Right lobe of liver (tissue), 6 donors: Measurements from ENCODE around the gene CDKL1. TPM values are rescaled to one million over a fixed set of nuclear protein-coding genes. Genes with fewer than 3 reads are reported as not detected.

Experiments used
- ATAC-seq, 4 donors: fragments of 200-7000 bp; cut with Tn5 transposase; one replicate each; pipeline ENCODE4 v1.9.1; 2020; ENCODE audit warnings: mild to moderate bottlenecking in 4 of 4, moderate library complexity in 4 of 4
- DNase-seq, 3 donors: peaks; one replicate each; pipeline ENCODE4 v3.0.0-alpha.2; 2020
- H3K27ac ChIP-seq, 3 donors: fragments of 200-600 bp; one replicate each; pipeline ENCODE4 v1.8.0; 2022
- H3K27me3 ChIP-seq, 2 donors: fragments of 200-600 bp; one replicate each; pipeline ENCODE4 v1.8.0; 2022
- H3K36me3 ChIP-seq, 4 donors: fragments of 200-600 bp; sonication (generic) in 1 of 4; one replicate each; pipeline versions ENCODE4 v1.5.1 to v1.8.0; 2017 to 2022; ENCODE audit warnings: control low read depth in 1 of 4
- H3K4me1 ChIP-seq, 4 donors: fragments of 200-600 bp; sonication (generic) in 1 of 4; one replicate each; pipeline versions ENCODE4 v1.5.1 to v1.8.0; 2017 to 2022; ENCODE audit warnings: control low read depth in 1 of 4
- H3K4me3 ChIP-seq, 3 donors: fragments of 200-600 bp; one replicate each; pipeline ENCODE4 v1.8.0; 2022
- H3K9me3 ChIP-seq, 4 donors: fragments of 200-600 bp; sonication (generic) in 1 of 4; one replicate each; pipeline versions ENCODE4 v1.5.1 to v1.8.0; 2017 to 2022; ENCODE audit warnings: control low read depth in 1 of 4
- POLR2A ChIP-seq: fragments of 450-650 bp; IDR thresholded peaks from one replicate; pipeline ENCODE4 v1.6.1; 2017; ENCODE audit warnings: antibody characterized with exemption, mild to moderate bottlenecking
- WGBS: methylation state at CpG from one replicate; pipeline ENCODE4 v1.1.6; 2018; ENCODE audit warnings: low coverage, low lambda C conversion rate; ENCODE audit not compliant: insufficient coverage; ENCODE audit errors: missing lambda C conversion rate; 5-methylcytosine and 5-hydroxymethylcytosine counted together
- intact Hi-C, 2 donors: fragments of 100-400 bp; cut with DNase I; formaldehyde crosslinking; loops; one replicate each; pipeline versions ENCODE4 v1.11.2 to v1.14.1; 2022
- total RNA-seq, 6 experiments: library from RNA; depleted of rRNA in 2 of 6; stranded (reverse); fragments of >200 nt in 2 of 6; fragmentation: NEBNext Ultra II Directional in 3 of 6; extraction: Animal tissue kit (Norgen Biotek cat#: 25700) in 3 of 6; gene quantifications; one replicate each; pipeline versions ENCODE4 v1.1.0 to v1.2.4, GENCODE V29; 2016 to 2023
- TF ChIP-seq, protein P1 (sequence below), 4 donors: fragments of 200-600 bp in 3 of 4; fragments of 450-650 bp in 1 of 4; IDR thresholded peaks; one replicate each; pipeline versions ENCODE4 v1.5.1 to v1.8.0; 2016 to 2022; ENCODE audit warnings: antibody characterized with exemption in 4 of 4, mild to moderate bottlenecking in 2 of 4
- donor health status: DM: no; HTN: yes; CAD: no.
- donor health status: DM: no; HTN: no; CAD: no.
- donor health status: DM: no; HTN: no; CAD: no.
- donor health status: DM: no; HTN: yes; CAD: no.
- donor health status: DM: no; HTN: yes; CAD: no.

The CDKL1 gene
- total RNA-seq, 6 experiments from 2014 or later: 1.1 to 4.5 (median 2.8) TPM

DNA sequence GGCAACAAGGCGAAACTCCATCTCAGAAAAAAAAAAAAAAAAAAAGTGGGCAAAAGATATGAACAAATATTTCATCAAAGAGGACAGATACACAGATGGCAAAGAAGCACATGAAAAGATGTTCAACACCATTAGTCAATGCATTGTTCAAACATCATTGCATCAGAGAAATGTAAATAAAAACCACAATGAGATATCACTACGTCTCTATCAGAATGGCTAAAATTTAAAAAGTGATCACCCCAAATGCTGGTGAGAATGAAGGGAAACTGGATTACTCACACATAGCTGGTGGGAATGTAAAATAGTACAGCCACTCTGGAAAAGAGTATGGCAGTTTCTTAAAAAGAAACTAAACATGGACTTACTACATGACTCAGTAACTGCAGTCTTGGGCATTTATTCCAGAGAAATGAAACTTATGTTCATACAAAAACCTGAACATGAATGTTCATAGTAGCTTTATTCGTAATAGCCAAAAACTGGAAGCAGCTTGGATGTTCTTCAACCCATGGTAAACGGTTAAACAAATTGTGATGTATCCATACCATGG lies 88.2 kb downstream of the CDKL1 start:
- no peak for DNase-seq
- Histone ChIP-seq H3K36me3 (no peaks in the 10 kb centered on the region), H3K4me1 (peaks cover 0 to 21% (median 5%) of the 10 kb centered on the region in 4 donors), H3K27me3 (no peaks in the 10 kb centered on the region), H3K9me3 (no peaks in the 10 kb centered on the region), H3K27ac (no peak overlapping the region), H3K4me3 (no peak overlapping the region)
- no peak for TF ChIP-seq POLR2A
- TF ChIP-seq, protein P1, sequence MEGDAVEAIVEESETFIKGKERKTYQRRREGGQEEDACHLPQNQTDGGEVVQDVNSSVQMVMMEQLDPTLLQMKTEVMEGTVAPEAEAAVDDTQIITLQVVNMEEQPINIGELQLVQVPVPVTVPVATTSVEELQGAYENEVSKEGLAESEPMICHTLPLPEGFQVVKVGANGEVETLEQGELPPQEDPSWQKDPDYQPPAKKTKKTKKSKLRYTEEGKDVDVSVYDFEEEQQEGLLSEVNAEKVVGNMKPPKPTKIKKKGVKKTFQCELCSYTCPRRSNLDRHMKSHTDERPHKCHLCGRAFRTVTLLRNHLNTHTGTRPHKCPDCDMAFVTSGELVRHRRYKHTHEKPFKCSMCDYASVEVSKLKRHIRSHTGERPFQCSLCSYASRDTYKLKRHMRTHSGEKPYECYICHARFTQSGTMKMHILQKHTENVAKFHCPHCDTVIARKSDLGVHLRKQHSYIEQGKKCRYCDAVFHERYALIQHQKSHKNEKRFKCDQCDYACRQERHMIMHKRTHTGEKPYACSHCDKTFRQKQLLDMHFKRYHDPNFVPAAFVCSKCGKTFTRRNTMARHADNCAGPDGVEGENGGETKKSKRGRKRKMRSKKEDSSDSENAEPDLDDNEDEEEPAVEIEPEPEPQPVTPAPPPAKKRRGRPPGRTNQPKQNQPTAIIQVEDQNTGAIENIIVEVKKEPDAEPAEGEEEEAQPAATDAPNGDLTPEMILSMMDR (IDR thresholded peaks at IDR 0.05): no peak
- 19% methylated on average over 1 of the region's 4 CpGs for WGBS
- ATAC-seq: no peak
- intact Hi-C loops: no loop called here

DNA sequence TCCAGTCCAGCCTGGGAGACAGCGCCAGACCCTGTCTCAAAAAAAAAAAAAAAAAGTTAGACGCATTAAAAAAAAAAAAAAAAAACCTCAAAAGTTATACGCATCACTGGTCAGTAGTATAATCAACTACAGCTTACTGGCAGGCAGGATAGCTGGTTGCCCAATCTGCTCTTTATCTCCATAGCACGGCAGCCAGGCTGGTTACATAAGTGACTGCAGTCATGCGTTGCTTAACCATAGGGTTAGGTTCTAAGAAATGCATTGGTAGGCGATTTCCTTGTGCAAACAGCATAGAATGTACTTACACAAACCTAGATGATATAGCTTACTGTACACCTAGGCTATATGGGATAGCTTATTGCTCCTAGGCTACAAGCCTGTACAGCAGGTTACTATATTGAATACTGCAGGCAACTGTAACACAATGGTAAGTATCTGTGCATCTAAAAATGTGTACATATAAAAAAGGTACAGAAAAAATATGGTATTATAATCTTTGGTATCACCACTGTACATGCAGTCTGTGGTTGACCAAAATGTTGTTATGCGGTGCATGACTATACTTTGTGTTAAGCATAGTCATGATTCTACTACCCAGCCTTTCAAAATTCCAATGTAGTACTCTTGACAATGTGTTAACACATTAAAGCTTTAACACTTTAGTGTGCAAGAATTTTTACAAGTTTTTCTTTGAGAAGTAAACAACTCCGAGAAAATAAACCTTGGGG lies 92.8 kb downstream of the CDKL1 start:
- intact Hi-C loops: no loop called here
- WGBS: 37% methylated on average over 7 of the region's 8 CpGs
- Histone ChIP-seq H3K27ac (no peak overlapping the region), H3K4me1 (peaks cover 0 to 10% (median 2%) of the 10 kb centered on the region in 4 donors), H3K9me3 (no peaks in the 10 kb centered on the region), H3K27me3 (no peaks in the 10 kb centered on the region), H3K4me3 (no peak overlapping the region), H3K36me3 (no peaks in the 10 kb centered on the region)
- no peak for TF ChIP-seq POLR2A
- TF ChIP-seq, protein P1 (IDR thresholded peaks at IDR 0.05): no peak
- DNase-seq (peak; percentile 69 to 87 (median 84)), ATAC-seq (peak; percentile 99 to 100 (median 100))

DNA sequence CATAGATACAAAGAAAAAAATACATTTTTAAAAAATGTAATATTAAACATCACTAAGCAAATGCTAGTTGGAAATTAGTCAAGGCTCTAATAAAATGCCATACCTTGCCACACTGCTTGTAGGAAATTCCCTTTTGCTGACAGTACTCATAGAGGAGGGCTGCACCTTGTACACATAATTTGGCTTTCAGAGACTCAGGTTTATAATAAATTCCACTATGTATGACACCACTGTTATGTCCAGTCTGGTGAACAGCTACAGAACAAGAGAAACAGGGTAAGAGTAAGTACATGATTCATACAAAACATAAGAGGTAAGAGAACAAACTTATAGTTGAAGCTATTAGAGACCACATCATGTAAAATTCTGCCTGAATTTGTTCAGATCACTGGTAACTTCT lies 94.8 kb downstream of the CDKL1 start:
- no peaks in the 10 kb centered on the region for H3K27me3 ChIP-seq
- ATAC-seq (no peak), DNase-seq (no peak)
- no peak for TF ChIP-seq POLR2A
- TF ChIP-seq, protein P1 (IDR thresholded peaks at IDR 0.05): no peak
- H3K4me1 ChIP-seq: peaks cover 0 to 10% (median 2%) of the 10 kb centered on the region in 4 donors
- no peak overlapping the region for H3K27ac ChIP-seq
- intact Hi-C loops: no loop called here
- no peaks in the 10 kb centered on the region for H3K9me3 ChIP-seq
- H3K36me3 ChIP-seq: no peaks in the 10 kb centered on the region
- no peak overlapping the region for H3K4me3 ChIP-seq

DNA sequence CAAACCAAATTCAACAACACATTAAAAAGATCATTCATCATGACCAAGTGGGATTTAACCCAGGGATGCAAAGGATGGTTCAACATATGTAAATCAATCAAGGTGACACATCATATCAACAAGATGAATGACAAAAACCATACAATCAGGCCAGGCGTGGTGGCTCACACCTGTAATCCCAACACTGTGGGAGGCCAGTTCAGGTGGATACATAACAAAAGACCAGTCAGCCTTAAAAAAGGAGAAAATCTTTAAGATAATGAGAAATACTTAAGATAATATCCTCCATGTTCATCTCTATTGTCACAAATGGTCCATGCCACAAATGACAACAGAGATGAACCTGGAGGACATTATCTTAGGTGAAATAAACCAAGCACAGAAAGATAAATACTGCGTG lies 97.1 kb downstream of the CDKL1 start:
- intact Hi-C loops: no loop called here
- Histone ChIP-seq H3K9me3 (no peaks in the 10 kb centered on the region), H3K36me3 (no peaks in the 10 kb centered on the region), H3K27me3 (no peaks in the 10 kb centered on the region), H3K4me3 (no peak overlapping the region), H3K27ac (no peak overlapping the region), H3K4me1 (peaks cover 0 to 10% (median 2%) of the 10 kb centered on the region in 4 donors)
- WGBS: 93% methylated on average over 2 of the region's 2 CpGs
- TF ChIP-seq POLR2A: no peak
- TF ChIP-seq, protein P1 (IDR thresholded peaks at IDR 0.05): no peak
- no peak for DNase-seq
- ATAC-seq: no peak
